ENCODE data around the gene GALNT18. TPM values are rescaled to one million over a fixed set of nuclear protein-coding genes. Genes with fewer than 3 reads are reported as not detected.

GALNT18 gene
- total and polyA plus RNA-seq, 9 donors = 3.0 to 13.2 (median 7.7) TPM

DNA sequence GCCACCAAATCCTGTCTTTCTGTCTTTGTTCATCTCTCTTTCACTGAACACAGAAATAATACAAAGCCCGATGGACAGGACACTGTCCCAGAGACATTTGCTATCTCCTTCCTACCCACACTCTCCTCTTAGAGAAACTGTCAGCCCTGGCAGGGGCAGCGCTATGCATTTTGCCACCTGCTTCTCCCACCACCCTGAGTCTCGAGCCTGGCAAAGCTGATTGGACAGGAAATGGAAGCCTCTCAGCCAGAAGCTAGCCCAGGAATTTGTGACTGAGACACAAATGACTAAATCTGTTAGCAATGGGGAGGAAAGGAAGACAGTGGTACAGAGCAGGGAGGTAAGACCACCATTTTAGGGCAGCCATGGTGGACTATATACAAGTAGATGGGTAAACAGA is 14.9 kb upstream of the GALNT18 start:
- intact Hi-C loops (cut with DNase I) = no loop called here
- DNase-seq = no peak
- H3K27me3 ChIP-seq = no peaks in the 10 kb centered on the region
- H3K4me3 ChIP-seq = no peak overlapping the region
- no peaks in the 10 kb centered on the region for H3K4me1 ChIP-seq (ENCODE audit: insufficient read depth)
- H3K27ac ChIP-seq = no peak overlapping the region
- TF ChIP-seq, protein P1, sequence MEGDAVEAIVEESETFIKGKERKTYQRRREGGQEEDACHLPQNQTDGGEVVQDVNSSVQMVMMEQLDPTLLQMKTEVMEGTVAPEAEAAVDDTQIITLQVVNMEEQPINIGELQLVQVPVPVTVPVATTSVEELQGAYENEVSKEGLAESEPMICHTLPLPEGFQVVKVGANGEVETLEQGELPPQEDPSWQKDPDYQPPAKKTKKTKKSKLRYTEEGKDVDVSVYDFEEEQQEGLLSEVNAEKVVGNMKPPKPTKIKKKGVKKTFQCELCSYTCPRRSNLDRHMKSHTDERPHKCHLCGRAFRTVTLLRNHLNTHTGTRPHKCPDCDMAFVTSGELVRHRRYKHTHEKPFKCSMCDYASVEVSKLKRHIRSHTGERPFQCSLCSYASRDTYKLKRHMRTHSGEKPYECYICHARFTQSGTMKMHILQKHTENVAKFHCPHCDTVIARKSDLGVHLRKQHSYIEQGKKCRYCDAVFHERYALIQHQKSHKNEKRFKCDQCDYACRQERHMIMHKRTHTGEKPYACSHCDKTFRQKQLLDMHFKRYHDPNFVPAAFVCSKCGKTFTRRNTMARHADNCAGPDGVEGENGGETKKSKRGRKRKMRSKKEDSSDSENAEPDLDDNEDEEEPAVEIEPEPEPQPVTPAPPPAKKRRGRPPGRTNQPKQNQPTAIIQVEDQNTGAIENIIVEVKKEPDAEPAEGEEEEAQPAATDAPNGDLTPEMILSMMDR (IDR thresholded peaks at IDR 0.05) = no peak
- TF ChIP-seq POLR2A (IDR thresholded peaks at IDR 0.05) (no peak), EP300 (IDR thresholded peaks at IDR 0.05) (no peak)
- no peaks in the 10 kb centered on the region for H3K36me3 ChIP-seq
- no peaks in the 10 kb centered on the region for H3K9me3 ChIP-seq
- 50 to 71% (median 66%) methylated on average over 3 of the region's 3 CpGs for WGBS, 3 donors

DNA sequence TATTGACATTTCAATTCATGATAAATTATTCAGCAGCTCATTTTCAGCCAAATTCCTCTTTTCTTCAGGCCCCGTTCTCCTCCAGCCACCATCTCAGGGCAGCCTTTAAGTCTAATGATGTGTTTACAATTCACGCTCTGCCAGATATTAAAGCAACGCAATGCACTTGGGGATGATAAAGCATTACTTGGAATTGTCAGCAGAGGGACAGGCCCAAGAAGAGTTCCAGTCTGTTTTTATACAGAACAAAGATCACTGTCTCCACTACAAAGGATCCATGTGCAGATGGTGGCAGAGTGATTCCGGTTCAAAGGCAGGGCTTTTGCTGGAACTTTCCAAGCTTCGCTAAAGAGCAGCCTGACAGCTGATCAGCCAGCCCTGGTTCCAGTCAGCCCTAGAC is 13.6 kb upstream of the GALNT18 start:
- TF ChIP-seq EP300 (IDR thresholded peaks at IDR 0.05) = no peak
- DNase-seq = no peak
- intact Hi-C loops (cut with DNase I) = no loop called here
- no peaks in the 10 kb centered on the region for H3K27me3 ChIP-seq
- H3K4me3 ChIP-seq = no peak overlapping the region
- WGBS, 3 donors = 51 to 64% (median 56%) methylated on average over 5 of the region's 5 CpGs
- no peaks in the 10 kb centered on the region for H3K9me3 ChIP-seq
- no peaks in the 10 kb centered on the region for H3K36me3 ChIP-seq
- no peak overlapping the region for H3K27ac ChIP-seq
- H3K4me1 ChIP-seq (ENCODE audit: insufficient read depth) = no peaks in the 10 kb centered on the region

DNA sequence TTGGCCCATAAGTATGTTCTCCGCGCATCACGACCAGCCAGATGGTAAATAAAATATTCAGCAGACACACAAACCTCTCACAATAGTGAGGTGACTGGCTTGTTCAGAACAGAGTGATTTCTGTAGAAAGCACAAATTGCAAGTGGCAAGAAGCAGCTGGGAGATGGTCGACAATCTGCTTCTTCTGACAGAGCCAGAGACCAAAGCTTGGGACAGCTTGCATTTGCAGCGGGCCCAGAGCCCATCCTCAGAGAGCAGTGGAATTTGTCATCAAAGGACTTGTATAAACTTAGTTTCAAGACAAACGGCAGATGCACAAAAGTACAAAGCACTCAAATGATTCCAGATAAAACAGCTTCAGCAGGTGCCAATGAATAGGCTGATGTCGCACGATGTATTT is 7.6 kb upstream of the GALNT18 start:
- WGBS, 3 donors = 78 to 84% (median 81%) methylated on average over 8 of the region's 8 CpGs
- Histone ChIP-seq H3K27me3 (no peaks in the 10 kb centered on the region), H3K4me1 (ENCODE audit: insufficient read depth) (no peaks in the 10 kb centered on the region), H3K4me3 (no peak overlapping the region), H3K36me3 (no peaks in the 10 kb centered on the region), H3K27ac (no peak overlapping the region), H3K9me3 (no peaks in the 10 kb centered on the region)
- TF ChIP-seq POLR2A (IDR thresholded peaks at IDR 0.05) = no peak
- no peak for TF ChIP-seq EP300 (IDR thresholded peaks at IDR 0.05)
- TF ChIP-seq, protein P1 (IDR thresholded peaks at IDR 0.05) = no peak
- no peak for DNase-seq
- intact Hi-C loops (cut with DNase I) = no loop called here

DNA sequence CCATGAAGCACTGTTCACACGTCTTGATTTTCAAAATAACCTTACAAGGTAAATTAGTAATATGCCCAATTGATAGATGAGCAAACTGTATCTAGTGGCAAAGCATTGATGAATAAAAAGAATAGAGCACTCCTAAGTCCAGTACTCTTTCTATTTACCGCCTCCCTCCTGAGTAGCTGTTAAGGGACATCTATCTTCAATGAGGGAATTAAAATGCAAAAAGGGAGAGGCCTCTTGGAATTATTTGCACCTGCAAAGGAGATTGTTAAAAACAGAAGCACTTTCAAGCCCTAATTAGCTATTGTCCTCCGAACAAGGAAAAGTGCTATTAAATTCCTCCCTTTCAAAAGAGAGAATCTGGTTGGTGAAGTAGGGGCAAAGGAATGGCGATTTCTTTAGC is 6.8 kb upstream of the GALNT18 start:
- Histone ChIP-seq H3K9me3 (no peaks in the 10 kb centered on the region), H3K4me1 (ENCODE audit: insufficient read depth) (no peaks in the 10 kb centered on the region), H3K27ac (no peak overlapping the region), H3K36me3 (no peaks in the 10 kb centered on the region), H3K4me3 (no peak overlapping the region), H3K27me3 (no peaks in the 10 kb centered on the region)
- intact Hi-C loops (cut with DNase I) = no loop called here
- DNase-seq = no peak
- WGBS, 3 donors = 84 to 90% (median 88%) methylated on average over 4 of the region's 4 CpGs
- TF ChIP-seq, protein P1 (IDR thresholded peaks at IDR 0.05) = no peak
- TF ChIP-seq POLR2A (IDR thresholded peaks at IDR 0.05) (no peak), EP300 (IDR thresholded peaks at IDR 0.05) (no peak)

DNA sequence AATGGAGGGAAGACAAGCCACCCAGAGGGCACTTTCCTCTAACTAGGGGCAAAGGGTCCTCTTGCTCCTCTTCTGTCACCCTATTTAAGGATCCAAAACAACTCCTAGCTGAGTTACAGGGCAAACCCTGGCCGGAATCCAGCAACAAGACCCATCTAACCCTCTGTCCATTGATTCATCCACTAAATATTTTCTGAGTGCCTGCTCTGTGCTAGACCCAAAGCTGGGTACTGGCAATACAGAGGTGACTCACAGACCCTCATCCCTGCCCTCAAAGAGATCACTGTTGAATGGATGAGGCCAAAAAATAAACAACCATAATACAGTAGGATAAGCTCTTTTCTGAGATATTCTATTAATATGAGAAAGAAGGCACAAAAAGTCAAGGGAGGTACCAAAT is 4.3 kb upstream of the GALNT18 start:
- H3K9me3 ChIP-seq = no peaks in the 10 kb centered on the region
- H3K4me1 ChIP-seq (ENCODE audit: insufficient read depth) = peaks cover 5% of the 10 kb centered on the region
- H3K27ac ChIP-seq = no peak overlapping the region
- intact Hi-C loops (cut with DNase I) = no loop called here
- DNase-seq = no peak
- WGBS, 3 donors = 83 to 94% (median 90%) methylated on average over 1 of the region's 1 CpG
- H3K27me3 ChIP-seq = no peaks in the 10 kb centered on the region
- H3K36me3 ChIP-seq = no peaks in the 10 kb centered on the region
- TF ChIP-seq EP300 (IDR thresholded peaks at IDR 0.05) = no peak
- TF ChIP-seq, protein P1 (IDR thresholded peaks at IDR 0.05) = no peak
- no peak for TF ChIP-seq POLR2A (IDR thresholded peaks at IDR 0.05)
- no peak overlapping the region for H3K4me3 ChIP-seq

All from ovary (tissue), 9 donors.